Measurements from ENCODE around the gene NPY.

GRCh38 chr7:24312588-24312987, 28.6 kb downstream of the NPY start:
- TF ChIP-seq POLR2A (IDR thresholded peaks at IDR 0.05; ENCODE audit: low read depth) (no peak), CTCF (IDR thresholded peaks at IDR 0.05) (no peak)
